HepG2 (cell line): ENCODE data around the gene PSMC3IP. TPM values are rescaled to one million over a fixed set of nuclear protein-coding genes. Genes with fewer than 3 reads are reported as not detected.

Source experiments
- ARID2 ChIP-seq: sonication (generic); formaldehyde crosslinking; IDR thresholded peaks from 2 replicates; pipeline ENCODE4 v1.8.1; 2022; ENCODE audit warnings: mild to moderate bottlenecking, missing genetic modification reagents, borderline replicate concordance
- FOXK2 ChIP-seq: fragments of 450-650 bp; IDR thresholded peaks from 2 replicates; pipeline ENCODE4 v1.6.1; 2016
- HNRNPLL ChIP-seq: fragments of 200-400 bp; formaldehyde crosslinking; IDR thresholded peaks from 2 replicates; pipeline ENCODE4 v1.6.1; 2017; ENCODE audit warnings: mild to moderate bottlenecking, low read depth, low read length; ENCODE audit not compliant: poor library complexity, severe bottlenecking
- MYC ChIP-seq: sonication (generic); formaldehyde crosslinking; IDR thresholded peaks from 2 replicates; pipeline ENCODE4 v1.9.0; 2021; ENCODE audit warnings: missing genetic modification reagents, borderline replicate concordance
- NFYB ChIP-seq: sonication (generic); formaldehyde crosslinking; IDR thresholded peaks from 2 replicates; pipeline ENCODE4 v1.4.0; 2020; ENCODE audit warnings: missing genetic modification reagents
- RFXAP ChIP-seq: sonication (generic); formaldehyde crosslinking; IDR thresholded peaks from 2 replicates; pipeline ENCODE4 v1.4.0; 2020; ENCODE audit warnings: missing genetic modification reagents, borderline replicate concordance
- SNRNP70 ChIP-seq: fragments of 200-400 bp; formaldehyde crosslinking; IDR thresholded peaks from 2 replicates; pipeline ENCODE4 v1.6.1; 2017; ENCODE audit warnings: mild to moderate bottlenecking, low read depth, low read length, moderate library complexity
- ZBTB38 ChIP-seq: sonication (generic); formaldehyde crosslinking; IDR thresholded peaks from 2 replicates; pipeline ENCODE4 v1.5.1; 2020; ENCODE audit warnings: mild to moderate bottlenecking, missing genetic modification reagents
- ZNF230 ChIP-seq: sonication (generic); formaldehyde crosslinking; IDR thresholded peaks from 2 replicates; pipeline ENCODE4 v1.4.0; 2020; ENCODE audit warnings: mild to moderate bottlenecking, missing genetic modification reagents
- ZNF468 ChIP-seq: sonication (generic); formaldehyde crosslinking; IDR thresholded peaks from 2 replicates; pipeline ENCODE4 v1.8.0; 2022; ENCODE audit warnings: mild to moderate bottlenecking, moderate library complexity, missing genetic modification reagents
- ZNF552 ChIP-seq: sonication (generic); formaldehyde crosslinking; IDR thresholded peaks from 2 replicates; pipeline ENCODE4 v1.9.0; 2022; ENCODE audit warnings: missing genetic modification reagents, mild to moderate bottlenecking, borderline replicate concordance
- ZNF788 ChIP-seq: sonication (generic); formaldehyde crosslinking; IDR thresholded peaks from 2 replicates; pipeline ENCODE4 v1.5.0; 2020; ENCODE audit warnings: mild to moderate bottlenecking, missing genetic modification reagents, borderline replicate concordance
- ZSCAN30 ChIP-seq: sonication (generic); formaldehyde crosslinking; IDR thresholded peaks from 2 replicates; pipeline ENCODE4 v1.5.0; 2020; ENCODE audit warnings: mild to moderate bottlenecking, missing genetic modification reagents
- polyA plus RNA-seq, 8 experiments: library from polyadenylated mRNA; depleted of rRNA in 3 of 8; stranded (reverse) in 7 of 8; unstranded in 1 of 8; fragments of >200 nt; fragmentation: Illumina TruSeq in 4 of 8; extraction: Trizol in 4 of 8; gene quantifications; 2 replicates each; pipeline versions ENCODE4 v1.2.1 to v1.2.3, GENCODE V29; 2011 to 2016; ENCODE audit warnings: low read depth in 4 of 8, missing spikeins in 1 of 8, mixed read lengths in 1 of 8; ENCODE audit not compliant: insufficient read depth in 1 of 8
- total RNA-seq, 5 experiments: library from RNA; depleted of rRNA; stranded (reverse); fragments of >200 nt; fragmentation: Illumina TruSeq; extraction: Trizol; gene quantifications; 2 replicates each; pipeline ENCODE4 v1.2.3, GENCODE V29; 2016; ENCODE audit warnings: low read depth in 1 of 5
- TF ChIP-seq, protein P1 (sequence below): sonication (generic); formaldehyde crosslinking; IDR thresholded peaks from 2 replicates; pipeline ENCODE4 v1.9.0; 2022; ENCODE audit warnings: low read depth, missing genetic modification reagents
- TF ChIP-seq, protein P2 (sequence below): sonication (generic); formaldehyde crosslinking; IDR thresholded peaks from 2 replicates; pipeline ENCODE4 v1.4.0; 2020; ENCODE audit warnings: missing genetic modification reagents, mild to moderate bottlenecking, borderline replicate concordance
- TF ChIP-seq, protein P3 (sequence below): IDR thresholded peaks from 2 replicates; pipeline ENCODE4 v1.6.1; 2016; ENCODE audit warnings: missing compliant biosample characterization, missing genetic modification reagents, borderline replicate concordance
- TF ChIP-seq, protein P4 (sequence below), 2 experiments: sonication (generic) in 1 of 2; formaldehyde crosslinking in 1 of 2; IDR thresholded peaks; 2 replicates each; pipeline versions ENCODE4 v1.4.0 to v1.6.1; 2016 to 2020; ENCODE audit warnings: borderline replicate concordance in 1 of 2, low read depth in 1 of 2, mild to moderate bottlenecking in 1 of 2, missing genetic modification reagents in 1 of 2
- TF ChIP-seq, protein P5 (sequence below): IDR thresholded peaks from 2 replicates; pipeline ENCODE4 v1.6.1; 2016; ENCODE audit warnings: low read depth

The PSMC3IP gene
- total and polyA plus RNA-seq, 2 of the 13 experiments (the other 11 are each of a cell fraction or from before 2014, with no cell fraction given), result 6.5 to 22.4 TPM

DNA sequence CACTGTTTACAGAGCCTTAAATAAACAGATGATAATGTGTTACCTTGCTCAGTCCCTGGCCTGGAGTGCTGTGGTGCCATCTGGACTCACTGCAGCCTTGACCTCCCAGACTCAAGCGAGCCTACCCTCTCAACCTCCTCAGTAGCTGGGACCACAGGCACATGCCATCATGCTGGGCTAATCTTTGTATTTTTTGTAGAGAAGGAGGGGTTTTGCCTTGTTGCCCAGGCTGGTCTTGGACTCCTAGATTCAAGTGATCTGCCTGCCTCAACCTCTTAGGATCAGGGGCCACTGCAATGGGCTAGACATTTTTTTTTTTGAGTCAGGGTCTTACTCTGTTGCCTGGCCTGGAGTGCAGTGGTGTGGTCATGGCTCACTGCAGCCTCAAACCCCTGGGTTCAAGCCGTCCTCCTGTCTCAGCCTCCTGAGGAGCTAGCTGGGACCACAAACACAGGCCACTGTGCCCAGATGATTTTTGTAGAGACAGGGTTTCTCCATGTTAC, 46.5 kb downstream of the PSMC3IP start (continued):
- TF ChIP-seq, protein P1, sequence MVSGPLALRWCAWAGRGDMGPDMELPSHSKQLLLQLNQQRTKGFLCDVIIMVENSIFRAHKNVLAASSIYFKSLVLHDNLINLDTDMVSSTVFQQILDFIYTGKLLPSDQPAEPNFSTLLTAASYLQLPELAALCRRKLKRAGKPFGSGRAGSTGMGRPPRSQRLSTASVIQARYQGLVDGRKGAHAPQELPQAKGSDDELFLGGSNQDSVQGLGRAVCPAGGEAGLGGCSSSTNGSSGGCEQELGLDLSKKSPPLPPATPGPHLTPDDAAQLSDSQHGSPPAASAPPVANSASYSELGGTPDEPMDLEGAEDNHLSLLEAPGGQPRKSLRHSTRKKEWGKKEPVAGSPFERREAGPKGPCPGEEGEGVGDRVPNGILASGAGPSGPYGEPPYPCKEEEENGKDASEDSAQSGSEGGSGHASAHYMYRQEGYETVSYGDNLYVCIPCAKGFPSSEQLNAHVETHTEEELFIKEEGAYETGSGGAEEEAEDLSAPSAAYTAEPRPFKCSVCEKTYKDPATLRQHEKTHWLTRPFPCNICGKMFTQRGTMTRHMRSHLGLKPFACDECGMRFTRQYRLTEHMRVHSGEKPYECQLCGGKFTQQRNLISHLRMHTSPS (CRISPR knock-in tag), result peak; percentile 95
- no peak for TF ChIP-seq HNRNPLL
- TF ChIP-seq ZNF468 (CRISPR knock-in tag), result peak; percentile 93; the same call in 1 of the 2 replicates
- TF ChIP-seq NFYB, result peak; percentile 12; the same call in 1 of the 2 replicates
- peak; percentile 91; the same call in 1 of the 2 replicates for TF ChIP-seq ZNF788 (CRISPR knock-in tag)
- peak; percentile 87 for TF ChIP-seq MYC
- TF ChIP-seq ZBTB38 (CRISPR knock-in tag), result peak; percentile 64
- TF ChIP-seq, protein P2, sequence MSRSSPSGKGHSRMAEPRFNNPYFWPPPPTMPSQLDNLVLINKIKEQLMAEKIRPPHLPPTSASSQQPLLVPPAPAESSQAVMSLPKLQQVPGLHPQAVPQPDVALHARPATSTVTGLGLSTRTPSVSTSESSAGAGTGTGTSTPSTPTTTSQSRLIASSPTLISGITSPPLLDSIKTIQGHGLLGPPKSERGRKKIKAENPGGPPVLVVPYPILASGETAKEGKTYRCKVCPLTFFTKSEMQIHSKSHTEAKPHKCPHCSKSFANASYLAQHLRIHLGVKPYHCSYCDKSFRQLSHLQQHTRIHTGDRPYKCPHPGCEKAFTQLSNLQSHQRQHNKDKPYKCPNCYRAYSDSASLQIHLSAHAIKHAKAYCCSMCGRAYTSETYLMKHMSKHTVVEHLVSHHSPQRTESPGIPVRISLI (CRISPR knock-in tag), result peak; percentile 95
- TF ChIP-seq SNRNP70, result no peak
- TF ChIP-seq, protein P3, sequence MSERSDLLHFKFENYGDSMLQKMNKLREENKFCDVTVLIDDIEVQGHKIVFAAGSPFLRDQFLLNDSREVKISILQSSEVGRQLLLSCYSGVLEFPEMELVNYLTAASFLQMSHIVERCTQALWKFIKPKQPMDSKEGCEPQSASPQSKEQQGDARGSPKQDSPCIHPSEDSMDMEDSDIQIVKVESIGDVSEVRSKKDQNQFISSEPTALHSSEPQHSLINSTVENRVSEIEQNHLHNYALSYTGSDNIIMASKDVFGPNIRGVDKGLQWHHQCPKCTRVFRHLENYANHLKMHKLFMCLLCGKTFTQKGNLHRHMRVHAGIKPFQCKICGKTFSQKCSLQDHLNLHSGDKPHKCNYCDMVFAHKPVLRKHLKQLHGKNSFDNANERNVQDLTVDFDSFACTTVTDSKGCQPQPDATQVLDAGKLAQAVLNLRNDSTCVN (CRISPR knock-in tag), result 0 out of 2 replicates have a peak, but pooled peaks have one; percentile 72
- TF ChIP-seq ZNF552 (CRISPR knock-in tag), result 0 out of 2 replicates have a peak, but pooled peaks have one; percentile 55
- peak; percentile 59; the same call in 1 of the 2 replicates for TF ChIP-seq ZNF230 (CRISPR knock-in tag)
- TF ChIP-seq ZSCAN30 (CRISPR knock-in tag), result no peak
- 0 out of 2 replicates have a peak, but pooled peaks have one; percentile 44 for TF ChIP-seq ARID2 (CRISPR knock-in tag)
- peak; percentile 78 for TF ChIP-seq FOXK2
- TF ChIP-seq, protein P4, sequence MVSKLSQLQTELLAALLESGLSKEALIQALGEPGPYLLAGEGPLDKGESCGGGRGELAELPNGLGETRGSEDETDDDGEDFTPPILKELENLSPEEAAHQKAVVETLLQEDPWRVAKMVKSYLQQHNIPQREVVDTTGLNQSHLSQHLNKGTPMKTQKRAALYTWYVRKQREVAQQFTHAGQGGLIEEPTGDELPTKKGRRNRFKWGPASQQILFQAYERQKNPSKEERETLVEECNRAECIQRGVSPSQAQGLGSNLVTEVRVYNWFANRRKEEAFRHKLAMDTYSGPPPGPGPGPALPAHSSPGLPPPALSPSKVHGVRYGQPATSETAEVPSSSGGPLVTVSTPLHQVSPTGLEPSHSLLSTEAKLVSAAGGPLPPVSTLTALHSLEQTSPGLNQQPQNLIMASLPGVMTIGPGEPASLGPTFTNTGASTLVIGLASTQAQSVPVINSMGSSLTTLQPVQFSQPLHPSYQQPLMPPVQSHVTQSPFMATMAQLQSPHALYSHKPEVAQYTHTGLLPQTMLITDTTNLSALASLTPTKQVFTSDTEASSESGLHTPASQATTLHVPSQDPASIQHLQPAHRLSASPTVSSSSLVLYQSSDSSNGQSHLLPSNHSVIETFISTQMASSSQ (IDR thresholded peaks at IDR 0.05; ENCODE audit: low read depth), result peak; percentile 60; the same call in 1 of the 2 replicates
- TF ChIP-seq, protein P4 (CRISPR knock-in tag; IDR thresholded peaks at IDR 0.05; ENCODE audit: borderline replicate concordance), result peak; percentile 81; the same call in 1 of the 2 replicates
- TF ChIP-seq, protein P5, sequence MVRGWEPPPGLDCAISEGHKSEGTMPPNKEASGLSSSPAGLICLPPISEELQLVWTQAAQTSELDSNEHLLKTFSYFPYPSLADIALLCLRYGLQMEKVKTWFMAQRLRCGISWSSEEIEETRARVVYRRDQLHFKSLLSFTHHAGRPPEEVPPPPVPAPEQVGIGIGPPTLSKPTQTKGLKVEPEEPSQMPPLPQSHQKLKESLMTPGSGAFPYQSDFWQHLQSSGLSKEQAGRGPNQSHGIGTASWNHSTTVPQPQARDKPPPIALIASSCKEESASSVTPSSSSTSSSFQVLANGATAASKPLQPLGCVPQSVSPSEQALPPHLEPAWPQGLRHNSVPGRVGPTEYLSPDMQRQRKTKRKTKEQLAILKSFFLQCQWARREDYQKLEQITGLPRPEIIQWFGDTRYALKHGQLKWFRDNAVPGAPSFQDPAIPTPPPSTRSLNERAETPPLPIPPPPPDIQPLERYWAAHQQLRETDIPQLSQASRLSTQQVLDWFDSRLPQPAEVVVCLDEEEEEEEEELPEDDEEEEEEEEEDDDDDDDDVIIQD (CRISPR knock-in tag), result peak; percentile 28; the same call in 1 of the 2 replicates
- TF ChIP-seq RFXAP (CRISPR knock-in tag), result peak; percentile 58; the same call in 1 of the 2 replicates
